ENCODE results near the gene CTCFL. TPM values are rescaled to one million over a fixed set of nuclear protein-coding genes. Genes with fewer than 3 reads are reported as not detected.

Gene CTCFL
- total and polyA plus RNA-seq, 2 of the 13 experiments (the other 11 are each of a cell fraction or from before 2014, with no cell fraction given) = 0.04 TPM; not detected in 1

- TF ChIP-seq CEBPB (IDR thresholded peaks at IDR 0.05; ENCODE audit: borderline replicate concordance, low read depth, low read length) (peak; percentile 98), HNRNPL (IDR thresholded peaks at IDR 0.05; ENCODE audit: low read depth, low read length) (0 out of 2 replicates have a peak, but pooled peaks have one; percentile 65), ADNP (CRISPR knock-in tag; IDR thresholded peaks at IDR 0.05) (no peak; the same call in 1 of the 2 replicates), THYN1 (CRISPR knock-in tag; IDR thresholded peaks at IDR 0.05; ENCODE audit: borderline replicate concordance, low read depth) (0 out of 2 replicates have a peak, but pooled peaks have one; percentile 24), ZNF609 (CRISPR knock-in tag; IDR thresholded peaks at IDR 0.05; ENCODE audit: borderline replicate concordance) (peak; percentile 95), CENPX (CRISPR knock-in tag; IDR thresholded peaks at IDR 0.05) (no peak), EEA1 (CRISPR knock-in tag; IDR thresholded peaks at IDR 0.05; ENCODE audit: borderline replicate concordance) (no peak), SRSF4 (IDR thresholded peaks at IDR 0.05; ENCODE audit: low read depth, low read length, poor library complexity, severe bottlenecking) (no peak), FOXJ3 (CRISPR knock-in tag; IDR thresholded peaks at IDR 0.05; ENCODE audit: borderline replicate concordance) (peak; percentile 97), ZNF414 (CRISPR knock-in tag; IDR thresholded peaks at IDR 0.05) (peak; percentile 99), SP5 (CRISPR knock-in tag; IDR thresholded peaks at IDR 0.05; ENCODE audit: borderline replicate concordance, low read depth) (peak; percentile 35; the same call in 1 of the 2 replicates), PRDM4 (CRISPR knock-in tag; IDR thresholded peaks at IDR 0.05; ENCODE audit: borderline replicate concordance) (no peak), ZNF710 (CRISPR knock-in tag; IDR thresholded peaks at IDR 0.05; ENCODE audit: borderline replicate concordance) (peak; percentile 83; the same call in 1 of the 2 replicates), HMG20B (CRISPR knock-in tag; conservative IDR thresholded peaks at IDR 0.05) (peak; percentile 63; the same call in 1 of the 2 replicates), ZC3H13 (CRISPR knock-in tag; IDR thresholded peaks at IDR 0.05) (peak; percentile 49; the same call in 1 of the 2 replicates)
Observed at GRCh38 chr20:57560554-57561355, 35.8 kb upstream of the CTCFL start, which contains the start of gene PCK1 (continued).
